ENCODE measurements around the gene PUM2.

DNA sequence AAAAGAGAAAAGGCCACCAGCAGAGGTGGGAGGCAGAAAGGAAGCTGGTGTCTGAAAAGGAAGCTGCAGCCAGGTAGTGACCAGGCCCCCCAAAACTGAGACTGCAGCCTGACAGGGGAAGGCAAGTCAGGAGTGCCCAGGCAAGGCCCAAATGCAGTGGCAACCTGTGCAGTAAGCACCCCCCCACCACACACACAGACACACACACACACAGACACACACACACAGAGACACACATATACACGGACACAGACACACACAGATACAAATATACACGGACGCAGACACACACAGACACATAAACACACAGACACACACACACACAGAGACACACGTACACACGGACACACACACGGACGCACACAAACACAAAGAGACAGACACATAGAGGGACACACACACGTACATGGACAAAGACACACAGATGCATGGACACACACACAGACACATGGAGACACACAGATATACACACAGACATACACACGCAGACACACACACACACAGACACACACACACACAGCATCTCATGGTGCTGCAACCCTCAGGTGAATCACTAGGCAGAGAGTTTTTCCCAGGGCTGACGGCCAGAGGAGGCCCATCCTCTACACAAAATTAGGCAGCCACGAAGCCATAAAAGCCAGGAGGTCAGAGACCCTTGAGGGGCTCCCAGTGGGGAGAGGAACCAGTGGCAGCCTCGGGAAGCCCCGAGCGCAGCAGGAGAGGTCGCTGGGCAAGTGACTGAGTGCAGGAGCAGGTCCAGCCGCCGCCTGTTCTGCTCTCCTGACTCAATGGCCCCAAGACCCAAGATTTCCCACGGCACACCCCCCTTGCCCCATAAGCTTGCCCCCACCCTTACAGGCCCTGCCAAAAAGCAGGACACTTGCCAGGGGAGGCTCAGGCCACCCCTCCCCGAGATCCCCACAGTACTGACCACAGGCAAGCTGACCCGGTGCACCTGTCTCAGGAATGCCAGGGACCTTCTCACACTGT is 132.0 kb downstream of the PUM2 start:
- TF ChIP-seq, protein P1, sequence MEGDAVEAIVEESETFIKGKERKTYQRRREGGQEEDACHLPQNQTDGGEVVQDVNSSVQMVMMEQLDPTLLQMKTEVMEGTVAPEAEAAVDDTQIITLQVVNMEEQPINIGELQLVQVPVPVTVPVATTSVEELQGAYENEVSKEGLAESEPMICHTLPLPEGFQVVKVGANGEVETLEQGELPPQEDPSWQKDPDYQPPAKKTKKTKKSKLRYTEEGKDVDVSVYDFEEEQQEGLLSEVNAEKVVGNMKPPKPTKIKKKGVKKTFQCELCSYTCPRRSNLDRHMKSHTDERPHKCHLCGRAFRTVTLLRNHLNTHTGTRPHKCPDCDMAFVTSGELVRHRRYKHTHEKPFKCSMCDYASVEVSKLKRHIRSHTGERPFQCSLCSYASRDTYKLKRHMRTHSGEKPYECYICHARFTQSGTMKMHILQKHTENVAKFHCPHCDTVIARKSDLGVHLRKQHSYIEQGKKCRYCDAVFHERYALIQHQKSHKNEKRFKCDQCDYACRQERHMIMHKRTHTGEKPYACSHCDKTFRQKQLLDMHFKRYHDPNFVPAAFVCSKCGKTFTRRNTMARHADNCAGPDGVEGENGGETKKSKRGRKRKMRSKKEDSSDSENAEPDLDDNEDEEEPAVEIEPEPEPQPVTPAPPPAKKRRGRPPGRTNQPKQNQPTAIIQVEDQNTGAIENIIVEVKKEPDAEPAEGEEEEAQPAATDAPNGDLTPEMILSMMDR (conservative IDR thresholded peaks at IDR 0.05 in 1 of 2, IDR thresholded peaks at IDR 0.05 in 1 of 2; ENCODE audit: extremely low read depth in 1 of 2, insufficient read depth in 1 of 2, low read depth in 1 of 2, low read length in 2 of 2), result no peak
- TF ChIP-seq EZH2 (IDR thresholded peaks at IDR 0.05; ENCODE audit: borderline replicate concordance, low read length), result no peak
